K562 (cell line): Measurements from ENCODE around the gene OBSL1. TPM values are rescaled to one million over a fixed set of nuclear protein-coding genes. Genes with fewer than 3 reads are reported as not detected.

Source experiments
- CBFA2T2 ChIP-seq: fragments of 450-650 bp; conservative IDR thresholded peaks from 2 replicates; pipeline ENCODE4 v1.6.1; 2017; ENCODE audit warnings: mild to moderate bottlenecking
- CBFA2T3 ChIP-seq: fragments of 450-650 bp; IDR thresholded peaks from 2 replicates; pipeline ENCODE4 v1.6.1; 2017
- ESRRB ChIP-seq: fragments of 250-450 bp; sonication (Bioruptor Pico); IDR thresholded peaks from 2 replicates; pipeline ENCODE4 v1.5.0; 2020; ENCODE audit warnings: mild to moderate bottlenecking, moderate library complexity, borderline replicate concordance
- FOXM1 ChIP-seq, 2 experiments: fragments of 450-650 bp in 1 of 2; sonication (generic) in 1 of 2; formaldehyde crosslinking in 1 of 2; IDR thresholded peaks; 2 replicates each; pipeline versions ENCODE4 v1.6.1 to v1.9.0; 2017 to 2022; ENCODE audit warnings: low read depth in 2 of 2, mild to moderate bottlenecking in 2 of 2, missing genetic modification reagents in 1 of 2, moderate library complexity in 1 of 2
- IFI16 ChIP-seq: fragments of 250-450 bp; sonication (Bioruptor Pico); IDR thresholded peaks from 2 replicates; pipeline ENCODE4 v2.1.2; 2022; ENCODE audit warnings: mild to moderate bottlenecking, inconsistent platforms
- MAFG ChIP-seq: fragments of 450-650 bp; conservative IDR thresholded peaks from 2 replicates; pipeline ENCODE4 v1.6.1; 2016; ENCODE audit warnings: missing genetic modification characterization, missing compliant biosample characterization
- MYC ChIP-seq, 2 experiments: fragments of 250-450 bp in 1 of 2; sonication (Bioruptor Pico) in 1 of 2; IDR thresholded peaks; 2 replicates each; pipeline versions ENCODE4 v1.5.1 to v1.6.1; 2012 to 2021; ENCODE audit warnings: low read depth in 2 of 2, borderline replicate concordance in 1 of 2, improper control_type of control experiment in 1 of 2, low read length in 1 of 2, mild to moderate bottlenecking in 1 of 2, moderate library complexity in 1 of 2
- MYNN ChIP-seq, 2 experiments: sonication (generic); formaldehyde crosslinking in 1 of 2; IDR thresholded peaks; 2 replicates each; pipeline versions ENCODE4 v1.5.0 to v1.6.1; 2016 to 2020; ENCODE audit warnings: antibody characterized with exemption in 1 of 2, missing genetic modification reagents in 1 of 2
- NFRKB ChIP-seq: fragments of 450-650 bp; IDR thresholded peaks from 2 replicates; pipeline ENCODE4 v1.6.1; 2016; ENCODE audit warnings: low read depth
- PML ChIP-seq: IDR thresholded peaks from 2 replicates; pipeline ENCODE4 v1.6.1; 2012; ENCODE audit warnings: low read length, inconsistent platforms
- PRPF4 ChIP-seq: fragments of 200-400 bp; formaldehyde crosslinking; IDR thresholded peaks from one replicate; pipeline ENCODE4 v1.6.1; 2017; ENCODE audit warnings: low read length, low read depth, mild to moderate bottlenecking; ENCODE audit not compliant: insufficient read depth, poor library complexity, severe bottlenecking
- PTBP1 ChIP-seq: fragments of 200-400 bp; formaldehyde crosslinking; IDR thresholded peaks from 2 replicates; pipeline ENCODE4 v1.6.1; 2017; ENCODE audit warnings: low read depth, low read length
- SRF ChIP-seq, 2 experiments: fragments of 250-450, 450-650 bp in 1 of 2; sonication (Bioruptor Pico) in 1 of 2; sonication (generic) in 1 of 2; formaldehyde crosslinking; IDR thresholded peaks; 2 replicates each; pipeline versions ENCODE4 v1.5.0 to v1.5.1; 2020 to 2022; ENCODE audit warnings: mild to moderate bottlenecking in 1 of 2, missing genetic modification reagents in 1 of 2
- TBL1XR1 ChIP-seq, 2 experiments: IDR thresholded peaks; 2 replicates each; pipeline ENCODE4 v1.6.1; 2012; ENCODE audit warnings: improper control_type of control experiment in 2 of 2, low read length in 2 of 2, mild to moderate bottlenecking in 1 of 2
- TCFL5 ChIP-seq: fragments of 250-450 bp; sonication (Bioruptor Pico); conservative IDR thresholded peaks from 2 replicates; pipeline ENCODE4 v1.6.1; 2021; ENCODE audit warnings: mild to moderate bottlenecking, moderate library complexity, matching md5 sums
- TFAM ChIP-seq: fragments of 250-450 bp; sonication (Bioruptor Pico); conservative IDR thresholded peaks from 2 replicates; pipeline ENCODE4 v1.5.0; 2021; ENCODE audit warnings: mild to moderate bottlenecking, moderate library complexity
- ZBTB17 ChIP-seq: fragments of 450-650 bp; formaldehyde crosslinking; IDR thresholded peaks from 2 replicates; pipeline ENCODE4 v1.4.0; 2020; ENCODE audit warnings: mild to moderate bottlenecking
- ZNF121 ChIP-seq: sonication (generic); formaldehyde crosslinking; conservative IDR thresholded peaks from 2 replicates; pipeline ENCODE4 v1.8.0; 2022; ENCODE audit warnings: missing genetic modification reagents
- ZNF165 ChIP-seq: fragments of 250-450 bp; sonication (Bioruptor Pico); IDR thresholded peaks from 2 replicates; pipeline ENCODE4 v1.4.0; 2020; ENCODE audit warnings: borderline replicate concordance
- ZNF384 ChIP-seq: IDR thresholded peaks from 2 replicates; pipeline ENCODE4 v1.6.1; 2012; ENCODE audit warnings: low read depth, low read length, improper control_type of control experiment
- ZNF644 ChIP-seq: fragments of 200-800 bp; sonication (Bioruptor generic); IDR thresholded peaks from 2 replicates; pipeline ENCODE4 v1.6.1; 2016; ENCODE audit warnings: low read depth, missing genetic modification characterization, missing compliant biosample characterization
- ZNF764 ChIP-seq: fragments of 250-450 bp; sonication (Bioruptor Pico); IDR thresholded peaks from 2 replicates; pipeline ENCODE4 v1.4.0; 2020; ENCODE audit warnings: low read depth, mild to moderate bottlenecking, moderate library complexity
- polyA plus RNA-seq, 8 experiments: library from polyadenylated mRNA; depleted of rRNA in 4 of 8; stranded (reverse) in 5 of 8; unstranded in 3 of 8; fragments of >200 nt; fragmentation: Nextera tagmentation in 2 of 8; fragmentation: Illumina TruSeq in 1 of 8; extraction: Ambion mirVana in 2 of 8; extraction: Trizol in 1 of 8; gene quantifications; 2 replicates each; pipeline versions ENCODE4 v1.2.1 to v1.2.3, GENCODE V29; 2011 to 2014; ENCODE audit warnings: inconsistent platforms in 1 of 8, missing spikeins in 1 of 8
- total RNA-seq, 7 experiments: library from RNA; depleted of rRNA in 6 of 7; stranded (reverse); fragments of >200 nt in 6 of 7; fragmentation: Illumina TruSeq in 2 of 7; extraction: Trizol in 2 of 7; gene quantifications; 2 replicates each; pipeline versions ENCODE4 v1.2.1 to v1.2.3, GENCODE V29; 2011 to 2021; ENCODE audit warnings: low replicate concordance in 1 of 7
- TF ChIP-seq, protein P1 (sequence below): fragments of 250-450 bp; sonication (Bioruptor Pico); IDR thresholded peaks from 2 replicates; pipeline ENCODE4 v1.8.0; 2021; ENCODE audit warnings: moderate library complexity, mild to moderate bottlenecking, inconsistent platforms

The OBSL1 gene
- total and polyA plus RNA-seq, 9 of the 15 experiments (the other 6 are each of a cell fraction or from before 2014, with no cell fraction given) = 1.2 to 26.6 (median 8.6) TPM

DNA sequence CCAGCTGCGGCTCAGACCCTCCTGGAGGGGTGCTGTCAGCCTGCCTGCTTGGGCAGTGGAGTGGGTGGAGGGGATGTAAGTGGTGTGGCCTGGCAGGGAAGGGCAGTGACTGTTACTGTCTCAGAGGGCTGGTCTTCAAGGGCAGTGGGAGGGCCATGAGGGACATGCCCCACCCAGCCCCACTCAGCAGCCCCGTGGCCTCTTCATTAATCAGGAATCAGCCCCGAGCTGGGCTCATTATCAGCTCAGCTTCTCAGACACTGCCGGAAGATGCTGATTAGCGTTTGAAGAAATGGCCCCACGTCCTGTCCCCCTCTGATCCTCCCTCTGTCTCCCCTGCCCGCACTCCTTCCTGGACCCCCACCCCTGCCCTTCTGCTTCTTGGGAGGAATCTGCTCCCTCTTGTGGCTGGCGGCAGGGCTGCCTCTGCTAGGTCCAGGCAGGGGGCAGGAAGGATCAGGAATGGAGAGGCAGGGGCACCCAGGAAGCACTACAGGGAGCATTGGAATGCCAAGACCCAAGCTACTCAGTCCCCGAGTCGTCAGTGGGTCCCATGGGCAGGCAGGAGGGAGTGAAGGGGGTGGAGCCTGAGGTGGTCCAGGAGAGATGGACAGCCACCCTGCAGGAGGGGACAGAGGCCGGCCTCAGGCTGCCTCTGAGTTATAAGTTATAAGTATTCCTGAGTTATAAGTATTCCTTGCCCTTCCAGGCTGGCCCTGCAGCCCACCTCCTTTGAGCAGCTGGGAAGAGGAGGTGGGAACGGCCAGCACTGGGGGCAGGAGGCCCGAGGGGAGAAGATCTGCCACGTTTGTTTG lies 50.1 kb downstream of the OBSL1 start (continued):
- TF ChIP-seq, protein P1, sequence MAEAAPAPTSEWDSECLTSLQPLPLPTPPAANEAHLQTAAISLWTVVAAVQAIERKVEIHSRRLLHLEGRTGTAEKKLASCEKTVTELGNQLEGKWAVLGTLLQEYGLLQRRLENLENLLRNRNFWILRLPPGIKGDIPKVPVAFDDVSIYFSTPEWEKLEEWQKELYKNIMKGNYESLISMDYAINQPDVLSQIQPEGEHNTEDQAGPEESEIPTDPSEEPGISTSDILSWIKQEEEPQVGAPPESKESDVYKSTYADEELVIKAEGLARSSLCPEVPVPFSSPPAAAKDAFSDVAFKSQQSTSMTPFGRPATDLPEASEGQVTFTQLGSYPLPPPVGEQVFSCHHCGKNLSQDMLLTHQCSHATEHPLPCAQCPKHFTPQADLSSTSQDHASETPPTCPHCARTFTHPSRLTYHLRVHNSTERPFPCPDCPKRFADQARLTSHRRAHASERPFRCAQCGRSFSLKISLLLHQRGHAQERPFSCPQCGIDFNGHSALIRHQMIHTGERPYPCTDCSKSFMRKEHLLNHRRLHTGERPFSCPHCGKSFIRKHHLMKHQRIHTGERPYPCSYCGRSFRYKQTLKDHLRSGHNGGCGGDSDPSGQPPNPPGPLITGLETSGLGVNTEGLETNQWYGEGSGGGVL (CRISPR knock-in tag) = no peak
- TF ChIP-seq PTBP1 (no peak), SRF (CRISPR knock-in tag; IDR thresholded peaks at IDR 0.05) (no peak), CBFA2T3 (peak; percentile 90), ZBTB17 (CRISPR knock-in tag) (no peak), TFAM (CRISPR knock-in tag) (no peak), FOXM1 (IDR thresholded peaks at IDR 0.05; ENCODE audit: low read depth) (no peak), FOXM1 (CRISPR knock-in tag; IDR thresholded peaks at IDR 0.05; ENCODE audit: low read depth) (no peak), ZNF165 (CRISPR knock-in tag) (no peak), CBFA2T2 (peak; percentile 76), ZNF644 (tag) (0 out of 2 replicates have a peak, but pooled peaks have one; percentile 60), ZNF121 (CRISPR knock-in tag) (no peak), MYC (IDR thresholded peaks at IDR 0.05; ENCODE audit: low read depth, low read length) (peak; percentile 69), MYC (CRISPR knock-in tag; IDR thresholded peaks at IDR 0.05; ENCODE audit: borderline replicate concordance, low read depth) (no peak), ZNF764 (no peak), ZNF384 (no peak), IFI16 (CRISPR knock-in tag) (no peak), MYNN (IDR thresholded peaks at IDR 0.05) (no peak), MYNN (CRISPR knock-in tag; IDR thresholded peaks at IDR 0.05) (no peak), PRPF4 (no peak), TCFL5 (no peak), ESRRB (CRISPR knock-in tag) (no peak), NFRKB (0 out of 2 replicates have a peak, but pooled peaks have one; percentile 28), PML (peak; percentile 43; the same call in 1 of the 2 replicates), MAFG (tag) (no peak), TBL1XR1 (IDR thresholded peaks at IDR 0.05; ENCODE audit: low read length in 2 of 2) (peak in 1 of 2 experiments; percentile 73; a peak in 3 of 4 replicates)
